Pancreas (tissue), 10 donors: ENCODE results near the gene RFK. TPM values are rescaled to one million over a fixed set of nuclear protein-coding genes. Genes with fewer than 3 reads are reported as not detected.
A peak's percentile ranks its signal among the peaks of the same experiment; 100 is the strongest.

ENCODE experiments used
- ATAC-seq, 4 donors: fragments of 200-7000 bp; cut with Tn5 transposase; one replicate each; pipeline versions ENCODE4 v1.8.0 to v1.9.1; 2020; ENCODE audit warnings: mild to moderate bottlenecking in 4 of 4, moderate library complexity in 4 of 4
- DNase-seq, 6 donors: peaks; one replicate each; pipeline ENCODE4 v3.0.0-alpha.2; 2020
- FAIRE-seq: peaks from 2 replicates; lab custom pipeline; 2012; peaks lifted over from hg19 to GRCh38; lab: Jason Lieb, UNC
- H3K27ac ChIP-seq, 4 donors: fragments of 200-600 bp; sonication (generic); 1 replicate in 3 of 4; 2 replicates in 1 of 4; pipeline versions ENCODE4 v1.5.0 to v1.8.0; 2020
- H3K27me3 ChIP-seq, 4 donors: fragments of 200-600 bp; one replicate each; pipeline ENCODE4 v1.8.0; 2021
- H3K36me3 ChIP-seq, 3 donors: fragments of 200-600 bp; sonication (generic) in 1 of 3; one replicate each; pipeline versions ENCODE4 v1.5.0 to v1.8.0; 2020 to 2021
- H3K4me1 ChIP-seq, 3 donors: fragments of 200-600 bp; one replicate each; pipeline ENCODE4 v1.8.0; 2021
- H3K4me3 ChIP-seq, 4 donors: fragments of 200-600 bp; sonication (generic) in 2 of 4; one replicate each; pipeline versions ENCODE4 v1.5.0 to v1.8.0; 2020 to 2021
- H3K9me3 ChIP-seq, 4 donors: fragments of 200-600 bp; one replicate each; pipeline ENCODE4 v1.8.0; 2021
- WGBS, 2 donors: extraction: QIAGEN DNeasy Blood & Tissue Kit; methylation state at CpG; one replicate each; pipeline ENCODE4 v1.1.7; 2013; 5-methylcytosine and 5-hydroxymethylcytosine counted together
- intact Hi-C, 3 donors: fragments of 100-400 bp; cut with DNase I; formaldehyde crosslinking; loops; one replicate each; pipeline versions ENCODE4 v1.11.1 to v1.14.2; 2022
- polyA plus RNA-seq, 2 donors: library from polyadenylated mRNA; stranded (reverse); fragments of 200-250 nt; gene quantifications; one replicate each; pipeline ENCODE4 v1.2.3, GENCODE V29; 2013
- total RNA-seq, 6 donors: library from RNA; stranded (reverse); fragmentation: NEBNext Ultra II Directional in 4 of 6; extraction: Animal tissue kit (Norgen Biotek cat#: 25700) in 4 of 6; gene quantifications; one replicate each; pipeline versions ENCODE4 v1.2.1 to v1.2.4, GENCODE V29; 2021 to 2023
- TF ChIP-seq, protein P1 (sequence below), 4 donors: fragments of 200-600 bp; sonication (generic) in 3 of 4; IDR thresholded peaks; one replicate each; pipeline versions ENCODE4 v1.5.0 to v1.8.0; 2021; ENCODE audit warnings: antibody characterized with exemption in 4 of 4
- donor health status: healthy with polysubstance abuse.
- donor health status: DM: no; HTN: no; CAD: no; lungs with moderate emphysema.
- donor health status: DM: no; HTN: no; CAD: no.
- donor health status: control.
- donor health status: control.
- donor health status: Bipolar disorder and iron deficiency.
- donor health status: DM: yes; HTN: yes; CAD: no.
- donor health status: DM: no; HTN: no; CAD: no.
- donor health status: DM: no; HTN: no; CAD: no.
- donor health status: DM: yes; HTN: yes; CAD: no.

RFK gene
- total and polyA plus RNA-seq, 8 donors = 5.8 to 16.5 (median 10.8) TPM

DNA sequence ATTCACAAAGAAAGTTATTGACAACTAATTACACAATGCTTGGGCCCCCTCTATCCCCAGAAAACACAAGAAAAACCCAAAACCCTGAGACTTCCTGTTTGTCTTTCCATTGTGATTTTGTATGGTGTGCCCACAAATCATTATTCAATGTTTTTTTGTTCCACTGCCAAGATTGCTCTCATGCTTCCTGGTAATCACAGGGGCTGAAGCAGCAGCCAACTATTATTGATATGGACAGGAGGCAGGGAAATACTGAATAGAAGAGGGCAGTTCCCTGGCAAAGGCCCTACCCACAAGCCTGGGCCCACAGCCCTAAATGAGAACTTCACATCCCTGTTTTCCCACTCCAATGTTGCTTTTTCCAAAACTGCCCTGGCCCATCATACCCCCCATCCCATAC, 21.5 kb upstream of the RFK start:
- ATAC-seq (peak; percentile 83 to 90 (median 89)), DNase-seq (peak in 3 of 6 donors; percentile 42 to 56 (median 55)), FAIRE-seq (no peak)
- Histone ChIP-seq H3K27me3 (no peaks in the 10 kb centered on the region), H3K4me1 (peaks cover 0 to 17% (median 9%) of the 10 kb centered on the region in 3 donors), H3K4me3 (no peak overlapping the region), H3K36me3 (no peaks in the 10 kb centered on the region), H3K27ac (peak overlapping the region in 3 of 4 donors; percentile 26 to 64 (median 61)), H3K9me3 (no peaks in the 10 kb centered on the region)
- TF ChIP-seq, protein P1, sequence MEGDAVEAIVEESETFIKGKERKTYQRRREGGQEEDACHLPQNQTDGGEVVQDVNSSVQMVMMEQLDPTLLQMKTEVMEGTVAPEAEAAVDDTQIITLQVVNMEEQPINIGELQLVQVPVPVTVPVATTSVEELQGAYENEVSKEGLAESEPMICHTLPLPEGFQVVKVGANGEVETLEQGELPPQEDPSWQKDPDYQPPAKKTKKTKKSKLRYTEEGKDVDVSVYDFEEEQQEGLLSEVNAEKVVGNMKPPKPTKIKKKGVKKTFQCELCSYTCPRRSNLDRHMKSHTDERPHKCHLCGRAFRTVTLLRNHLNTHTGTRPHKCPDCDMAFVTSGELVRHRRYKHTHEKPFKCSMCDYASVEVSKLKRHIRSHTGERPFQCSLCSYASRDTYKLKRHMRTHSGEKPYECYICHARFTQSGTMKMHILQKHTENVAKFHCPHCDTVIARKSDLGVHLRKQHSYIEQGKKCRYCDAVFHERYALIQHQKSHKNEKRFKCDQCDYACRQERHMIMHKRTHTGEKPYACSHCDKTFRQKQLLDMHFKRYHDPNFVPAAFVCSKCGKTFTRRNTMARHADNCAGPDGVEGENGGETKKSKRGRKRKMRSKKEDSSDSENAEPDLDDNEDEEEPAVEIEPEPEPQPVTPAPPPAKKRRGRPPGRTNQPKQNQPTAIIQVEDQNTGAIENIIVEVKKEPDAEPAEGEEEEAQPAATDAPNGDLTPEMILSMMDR (IDR thresholded peaks at IDR 0.05) = no peak
- intact Hi-C loops = no loop called here

DNA sequence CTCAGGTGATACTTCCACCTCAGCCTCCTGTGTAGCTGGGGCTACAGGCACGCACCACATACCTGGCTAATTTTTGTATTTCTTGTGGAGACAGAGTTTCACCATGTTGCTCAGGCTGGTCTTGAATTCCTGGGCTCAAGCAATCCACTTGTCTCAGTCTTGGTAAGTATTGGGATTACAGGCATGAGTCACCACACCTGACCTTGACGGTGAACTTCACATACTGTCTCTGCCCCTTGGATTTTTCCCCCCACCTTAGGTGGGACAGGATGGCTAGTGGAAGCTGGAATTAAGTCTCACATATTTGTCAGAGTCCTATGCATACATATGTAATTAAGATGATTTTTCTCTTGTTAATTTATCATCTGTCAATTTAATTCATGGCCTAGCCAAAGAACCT, 20.9 kb upstream of the RFK start:
- TF ChIP-seq, protein P1 (IDR thresholded peaks at IDR 0.05) = no peak
- peaks cover 0 to 17% (median 9%) of the 10 kb centered on the region in 3 donors for H3K4me1 ChIP-seq
- H3K27me3 ChIP-seq = no peaks in the 10 kb centered on the region
- no peak overlapping the region for H3K4me3 ChIP-seq
- DNase-seq = no peak
- no peak for FAIRE-seq
- H3K27ac ChIP-seq = peak overlapping the region in 3 of 4 donors; percentile 26 to 64 (median 61)
- intact Hi-C loops = no loop called here
- H3K9me3 ChIP-seq = no peaks in the 10 kb centered on the region
- no peaks in the 10 kb centered on the region for H3K36me3 ChIP-seq
- ATAC-seq = peak; percentile 25 to 53 (median 38)
- WGBS, 2 donors = 59 to 78% methylated on average over 2 of the region's 2 CpGs

GRCh38 chr9:76414661-76415060, 20.4 kb upstream of the RFK start:
- no peak overlapping the region for H3K27ac ChIP-seq

DNA sequence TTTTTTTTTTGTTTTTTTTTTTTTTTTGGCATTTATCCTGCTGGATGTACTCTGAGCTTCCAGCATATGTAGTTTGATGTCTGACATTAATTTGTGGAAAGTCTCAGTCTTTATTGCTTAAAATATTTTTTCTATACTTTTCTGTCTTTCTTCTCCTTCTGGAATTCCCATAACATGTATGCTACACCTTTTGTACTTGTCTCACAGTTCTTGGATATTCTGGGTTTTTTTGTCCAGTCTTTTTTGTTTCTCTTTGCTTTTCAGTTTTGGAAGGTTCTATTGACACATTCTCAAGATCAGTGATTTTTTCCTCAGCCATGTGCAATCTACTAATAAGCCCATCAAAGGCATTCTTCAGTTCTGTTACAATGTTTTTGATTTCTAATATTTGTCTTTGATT, 19.4 kb upstream of the RFK start:
- TF ChIP-seq, protein P1 (IDR thresholded peaks at IDR 0.05) = no peak
- no peaks in the 10 kb centered on the region for H3K27me3 ChIP-seq
- no peak for ATAC-seq
- FAIRE-seq = no peak
- H3K9me3 ChIP-seq = no peaks in the 10 kb centered on the region
- intact Hi-C loops = no loop called here
- peaks cover 0 to 17% (median 9%) of the 10 kb centered on the region in 3 donors for H3K4me1 ChIP-seq
- H3K36me3 ChIP-seq = no peaks in the 10 kb centered on the region
- DNase-seq = no peak
- H3K27ac ChIP-seq = no peak overlapping the region
- H3K4me3 ChIP-seq = no peak overlapping the region

More at GRCh38 chr9:76414661-76415060, 20.4 kb upstream of the RFK start:
- Histone ChIP-seq H3K4me3 (no peak overlapping the region), H3K4me1 (peaks cover 0 to 17% (median 9%) of the 10 kb centered on the region in 3 donors), H3K36me3 (no peaks in the 10 kb centered on the region), H3K9me3 (no peaks in the 10 kb centered on the region), H3K27me3 (no peaks in the 10 kb centered on the region)
- DNase-seq = no peak
- FAIRE-seq = no peak
- TF ChIP-seq, protein P1 (IDR thresholded peaks at IDR 0.05) = no peak
- 78 to 82% methylated on average over 4 of the region's 4 CpGs for WGBS, 2 donors
- no peak for ATAC-seq
- intact Hi-C loops = no loop called here

DNA sequence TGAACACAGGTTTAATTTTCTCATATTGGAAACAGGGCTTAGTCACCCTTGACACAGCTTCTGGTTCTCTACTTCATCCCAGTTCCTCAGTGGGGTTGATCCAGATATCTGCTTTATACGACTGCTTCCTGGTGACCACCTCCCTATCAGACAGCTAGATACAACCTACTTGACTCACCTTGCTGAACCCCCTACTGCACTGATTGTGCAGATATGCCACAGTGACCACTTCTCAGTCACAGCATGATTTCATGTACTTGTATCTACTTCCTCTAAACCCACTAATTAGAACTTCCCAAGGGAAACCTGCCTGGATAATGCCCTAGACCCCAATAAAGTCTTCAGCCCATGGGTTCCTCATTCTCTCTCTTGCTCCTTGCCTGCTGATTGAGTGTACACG, 18.4 kb upstream of the RFK start:
- Histone ChIP-seq H3K27me3 (no peaks in the 10 kb centered on the region), H3K9me3 (no peaks in the 10 kb centered on the region), H3K4me3 (no peak overlapping the region), H3K27ac (no peak overlapping the region), H3K4me1 (peaks cover 0 to 17% (median 9%) of the 10 kb centered on the region in 3 donors), H3K36me3 (no peaks in the 10 kb centered on the region)
- ATAC-seq = no peak
- TF ChIP-seq, protein P1 (IDR thresholded peaks at IDR 0.05) = no peak
- WGBS, 2 donors = 67 to 72% methylated on average over 2 of the region's 2 CpGs
- no peak for FAIRE-seq
- intact Hi-C loops = no loop called here
- DNase-seq = no peak
